HCT116 (cell line): ENCODE measurements around the gene RNASE8. TPM values are rescaled to one million over a fixed set of nuclear protein-coding genes. Genes with fewer than 3 reads are reported as not detected.

Source experiments
- ATAC-seq: fragments of 200-7000 bp; cut with Tn5 transposase; 2 replicates; pipeline ENCODE4 v1.9.1; 2020; ENCODE audit warnings: mild to moderate bottlenecking, moderate library complexity
- BruUV-seq: library from RNA; stranded (reverse); fragments of 400-500 nt; replicated peaks from 2 replicates; lab custom pipeline; 2021; lab: Mats Ljungman, UMichigan
- CTCF ChIA-PET: fragments of 300-600 bp; sonication (Branson Sonifier 250); formaldehyde crosslinking; loops from one replicate; lab custom pipeline; 2021; ENCODE audit warnings: antibody characterized with exemption; lab: Charles Lee
- POLR2A ChIA-PET: fragments of 300-600, 350-600 bp; sonication (Branson Sonifier 250); formaldehyde crosslinking; loops from one replicate; lab custom pipeline; 2021; ENCODE audit warnings: antibody characterized with exemption; lab: Charles Lee
- RAD21 ChIA-PET, 2 experiments: fragments of 300-600 bp; sonication (Branson Sonifier 250); formaldehyde crosslinking; loops; one replicate each; lab custom pipeline; 2023; ENCODE audit warnings: low total read pairs in 2 of 2; ENCODE audit not compliant: uncharacterized antibody in 2 of 2, unreplicated experiment in 2 of 2, low non-redundant PET in 1 of 2; lab: Charles Lee
- DNase-seq: peaks from one replicate; pipeline ENCODE4 v3.0.0-alpha.2; 2010; ENCODE audit warnings: low read depth, low spot score
- H2AFZ ChIP-seq: fragments of 200-600 bp; shearing (Covaris generic), sonication (generic); 2 replicates; pipeline ENCODE4 v1.6.1; 2017; ENCODE audit warnings: low read depth, mixed run types, mixed read lengths, antibody characterized with exemption, low read length; ENCODE audit not compliant: poor library complexity, severe bottlenecking
- H3K27ac ChIP-seq: 2 replicates; pipeline ENCODE4 v1.5.1; 2012; ENCODE audit warnings: low read depth, low read length
- H3K27me3 ChIP-seq: fragments of 200-600 bp; sonication (generic); 2 replicates; pipeline ENCODE4 v1.6.1; 2016; ENCODE audit warnings: mixed run types, low read length, mixed read lengths; ENCODE audit not compliant: insufficient read depth
- H3K36me3 ChIP-seq, 2 experiments: fragments of 200-500 bp in 1 of 2; fragments of 200-600 bp in 1 of 2; sonication (Bioruptor generic) in 1 of 2; sonication (generic) in 1 of 2; 2 replicates each; pipeline versions ENCODE4 v1.5.1 to v1.6.1; 2014 to 2016; ENCODE audit warnings: low read length in 2 of 2, inconsistent platforms in 1 of 2, mixed read lengths in 1 of 2, mixed run types in 1 of 2; ENCODE audit not compliant: insufficient read depth in 2 of 2, control insufficient read depth in 1 of 2
- H3K4me1 ChIP-seq, 2 experiments: fragments of 200-600 bp in 1 of 2; sonication (generic) in 1 of 2; 2 replicates each; pipeline versions ENCODE4 v1.5.1 to v1.6.1; 2012 to 2017; ENCODE audit warnings: low read length in 2 of 2, inconsistent platforms in 1 of 2, mild to moderate bottlenecking in 1 of 2, mixed read lengths in 1 of 2, mixed run types in 1 of 2, moderate library complexity in 1 of 2; ENCODE audit not compliant: insufficient read depth in 2 of 2, control insufficient read depth in 1 of 2
- H3K4me2 ChIP-seq: fragments of 200-600 bp; sonication (generic); 2 replicates; pipeline ENCODE4 v1.6.1; 2017; ENCODE audit warnings: mixed run types, low read length, mixed read lengths
- H3K4me3 ChIP-seq, 2 experiments: fragments of 200-600 bp in 1 of 2; sonication (generic) in 1 of 2; replicated peaks in 1 of 2; 2 replicates each; pipeline ENCODE4 v1.5.1; 2011 to 2016; ENCODE audit warnings: low read length in 2 of 2, control low read depth in 1 of 2, low read depth in 1 of 2, mild to moderate bottlenecking in 1 of 2, mixed read lengths in 1 of 2, mixed run types in 1 of 2
- H3K79me2 ChIP-seq: fragments of 200-600 bp; sonication (generic); 2 replicates; pipeline ENCODE4 v1.6.1; 2017; ENCODE audit warnings: mild to moderate bottlenecking, mixed run types, low read length, moderate library complexity, mixed read lengths; ENCODE audit not compliant: insufficient read depth
- H3K9ac ChIP-seq: fragments of 200-600 bp; sonication (generic); 2 replicates; pipeline ENCODE4 v1.6.1; 2016; ENCODE audit warnings: low read length, mixed read lengths
- H3K9me2 ChIP-seq: fragments of 200-600 bp; sonication (generic), shearing (Covaris generic); 2 replicates; pipeline ENCODE4 v1.6.1; 2017; ENCODE audit warnings: mixed run types, mild to moderate bottlenecking, moderate library complexity; ENCODE audit not compliant: insufficient read depth
- H3K9me3 ChIP-seq, 2 experiments: fragments of 200-500 bp in 1 of 2; fragments of 200-600 bp in 1 of 2; sonication (Bioruptor generic) in 1 of 2; sonication (generic) in 1 of 2; 2 replicates each; pipeline ENCODE4 v1.6.1; 2014 to 2017; ENCODE audit warnings: low read length in 2 of 2, mixed read lengths in 2 of 2, inconsistent platforms in 1 of 2, low read depth in 1 of 2, mild to moderate bottlenecking in 1 of 2, mixed run types in 1 of 2, moderate library complexity in 1 of 2; ENCODE audit not compliant: control insufficient read depth in 1 of 2, insufficient read depth in 1 of 2
- H4K20me1 ChIP-seq: fragments of 200-600 bp; sonication (generic), shearing (Covaris generic); 2 replicates; pipeline ENCODE4 v1.6.1; 2017; ENCODE audit warnings: mixed run types, mild to moderate bottlenecking, moderate library complexity; ENCODE audit not compliant: insufficient read depth
- CEBPB ChIP-seq: IDR thresholded peaks from 2 replicates; pipeline ENCODE4 v1.6.1; 2012; ENCODE audit warnings: low read depth
- EGR1 ChIP-seq: IDR thresholded peaks from 2 replicates; pipeline ENCODE4 v1.6.1; 2012; ENCODE audit warnings: low read depth
- ELF1 ChIP-seq: IDR thresholded peaks from 2 replicates; pipeline ENCODE4 v1.6.1; 2012; ENCODE audit warnings: low read depth, borderline replicate concordance
- EZH2phosphoT487 ChIP-seq: fragments of 200-600 bp; IDR thresholded peaks from 2 replicates; pipeline ENCODE4 v1.6.1; 2018; ENCODE audit warnings: antibody characterized with exemption, borderline replicate concordance
- FOSL1 ChIP-seq: IDR thresholded peaks from 2 replicates; pipeline ENCODE4 v1.6.1; 2012; ENCODE audit warnings: low read depth
- MAX ChIP-seq: IDR thresholded peaks from 2 replicates; pipeline ENCODE4 v1.6.1; 2012
- POLR2A ChIP-seq: IDR thresholded peaks from 2 replicates; pipeline ENCODE4 v1.7.0; 2011; ENCODE audit warnings: borderline replicate concordance; ENCODE audit not compliant: insufficient read depth, insufficient read length; ENCODE audit errors: extremely low read depth
- POLR2AphosphoS5 ChIP-seq: IDR thresholded peaks from 2 replicates; pipeline ENCODE4 v1.6.1; 2011; ENCODE audit warnings: mild to moderate bottlenecking, low read depth, low read length, moderate library complexity
- REST ChIP-seq: IDR thresholded peaks from 2 replicates; pipeline ENCODE4 v1.6.1; 2012; ENCODE audit warnings: low read depth
- SIN3A ChIP-seq: IDR thresholded peaks from 2 replicates; pipeline ENCODE4 v1.6.1; 2012; ENCODE audit warnings: low read depth
- SP1 ChIP-seq: IDR thresholded peaks from 2 replicates; pipeline ENCODE4 v1.6.1; 2012; ENCODE audit warnings: low read depth
- SRF ChIP-seq: IDR thresholded peaks from 2 replicates; pipeline ENCODE4 v1.6.1; 2012; ENCODE audit warnings: low read depth
- TCF7L2 ChIP-seq: IDR thresholded peaks from 2 replicates; pipeline ENCODE4 v1.7.0; 2011; ENCODE audit warnings: borderline replicate concordance, inconsistent platforms; ENCODE audit not compliant: insufficient read depth, insufficient read length; ENCODE audit errors: extremely low read depth
- YY1 ChIP-seq: IDR thresholded peaks from 2 replicates; pipeline ENCODE4 v1.6.1; 2011; ENCODE audit warnings: low read length, low read depth, moderate library complexity, mild to moderate bottlenecking; ENCODE audit not compliant: insufficient replicate concordance; ENCODE audit errors: extremely low read depth
- ZNF274 ChIP-seq: fragments of 200-500 bp; sonication (Bioruptor generic); IDR thresholded peaks from 2 replicates; pipeline ENCODE4 v1.6.1; 2014; ENCODE audit warnings: mild to moderate bottlenecking, low read depth, low read length, inconsistent platforms
- intact Hi-C: fragments of 100-400 bp; cut with micrococcal nuclease; formaldehyde crosslinking; loops from 2 replicates; pipeline ENCODE4 v1.10.0; 2022
- total RNA-seq: library from RNA; stranded (reverse); gene quantifications from one replicate; pipeline ENCODE4 v1.2.1, GENCODE V29; 2021; ENCODE audit not compliant: unreplicated experiment
- TF ChIP-seq, protein P1 (sequence below): IDR thresholded peaks from 2 replicates; pipeline ENCODE4 v1.6.1; 2012
- TF ChIP-seq, protein P2 (sequence below), 3 experiments: fragments of 200-600 bp in 1 of 3; sonication (generic) in 1 of 3; IDR thresholded peaks in 2 of 3; conservative IDR thresholded peaks in 1 of 3; 2 replicates each; pipeline ENCODE4 v1.5.1; 2012 to 2017; ENCODE audit warnings: low read depth in 2 of 3, low read length in 2 of 3, antibody characterized with exemption in 1 of 3, borderline replicate concordance in 1 of 3, control low read depth in 1 of 3, mild to moderate bottlenecking in 1 of 3, mixed read lengths in 1 of 3, mixed run types in 1 of 3, moderate library complexity in 1 of 3; ENCODE audit not compliant: insufficient read depth in 1 of 3

RNASE8 gene
- total RNA-seq, 1 experiment from 2014 or later, result not detected

DNA sequence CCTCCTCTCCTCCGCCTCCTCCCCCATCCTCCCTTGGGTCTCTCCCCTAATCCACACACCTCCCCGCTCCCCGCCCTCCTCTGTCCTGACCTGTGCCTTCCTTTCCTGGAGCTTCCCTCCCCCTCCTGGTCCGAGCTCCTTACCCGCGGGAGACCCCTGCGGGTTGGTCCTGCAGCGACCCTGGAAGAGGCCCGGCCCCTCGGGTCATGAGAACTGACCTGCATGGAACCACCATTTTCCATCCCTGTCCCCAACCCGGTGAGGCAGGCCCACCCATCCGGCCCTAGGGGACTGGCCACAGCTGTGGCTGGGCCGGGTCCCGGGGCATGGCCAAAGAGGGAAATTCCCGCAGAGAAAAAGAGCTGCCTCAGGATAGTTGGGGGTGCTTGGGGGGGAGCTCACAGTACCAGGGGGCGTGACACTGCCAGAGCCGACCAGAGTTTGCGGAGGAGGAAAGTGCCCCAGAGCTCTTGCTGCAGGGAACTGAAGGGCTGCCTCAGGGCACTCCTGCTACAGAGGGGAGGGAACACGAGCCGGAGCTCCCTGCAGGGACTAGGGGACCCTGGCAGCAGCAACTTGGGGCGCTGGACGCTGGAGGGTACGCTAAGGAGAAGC, 13.1 kb downstream of the RNASE8 start:
- intact Hi-C loops, result no loop called here
- Histone ChIP-seq H4K20me1 (no peaks in the 10 kb centered on the region), H3K79me2 (no peaks in the 10 kb centered on the region), H3K4me3 (peak overlapping the region; percentile 61 to 74), H3K27ac (peak overlapping the region; percentile 47; the same call in 1 of the 2 replicates), H3K27me3 (0 out of 2 replicates have a peak, but pooled peaks cover 4% of the 10 kb centered on the region), H2AFZ (peak overlapping the region; percentile 32), H3K4me2 (peak overlapping the region; percentile 97), H3K9me2 (no peaks in the 10 kb centered on the region), H3K9ac (peak overlapping the region; percentile 60), H3K9me3 (no peaks in the 10 kb centered on the region), H3K36me3 (no peaks in the 10 kb centered on the region), H3K4me1 (peaks cover 7 to 28% of the 10 kb centered on the region in 2 experiments)
- ChIA-PET POLR2A (no interaction called here), RAD21 (interaction anchor here (0.7 to 1.8 kb wide), 2 partner anchors 56 to 93 kb away, joined by 6 read pairs; no protein-coding TSS in a partner anchor), CTCF (interaction anchor here (0.9 to 2.4 kb wide), 7 partner anchors 17 to 100 kb away, joined by 3 to 10 read pairs (median 4); no protein-coding TSS in a partner anchor)
- DNase-seq, result no peak
- peak; percentile 45 for ATAC-seq
- TF ChIP-seq POLR2AphosphoS5 (no peak), ELF1 (no peak), ZNF274 (no peak), FOSL1 (no peak), POLR2A (no peak), CEBPB (no peak), EGR1 (no peak), SP1 (no peak), MAX (no peak), YY1 (no peak), SRF (no peak), TCF7L2 (no peak), EZH2phosphoT487 (no peak), SIN3A (no peak), REST (no peak)
- TF ChIP-seq, protein P1, sequence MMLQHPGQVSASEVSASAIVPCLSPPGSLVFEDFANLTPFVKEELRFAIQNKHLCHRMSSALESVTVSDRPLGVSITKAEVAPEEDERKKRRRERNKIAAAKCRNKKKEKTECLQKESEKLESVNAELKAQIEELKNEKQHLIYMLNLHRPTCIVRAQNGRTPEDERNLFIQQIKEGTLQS, result no peak
- TF ChIP-seq, protein P2, sequence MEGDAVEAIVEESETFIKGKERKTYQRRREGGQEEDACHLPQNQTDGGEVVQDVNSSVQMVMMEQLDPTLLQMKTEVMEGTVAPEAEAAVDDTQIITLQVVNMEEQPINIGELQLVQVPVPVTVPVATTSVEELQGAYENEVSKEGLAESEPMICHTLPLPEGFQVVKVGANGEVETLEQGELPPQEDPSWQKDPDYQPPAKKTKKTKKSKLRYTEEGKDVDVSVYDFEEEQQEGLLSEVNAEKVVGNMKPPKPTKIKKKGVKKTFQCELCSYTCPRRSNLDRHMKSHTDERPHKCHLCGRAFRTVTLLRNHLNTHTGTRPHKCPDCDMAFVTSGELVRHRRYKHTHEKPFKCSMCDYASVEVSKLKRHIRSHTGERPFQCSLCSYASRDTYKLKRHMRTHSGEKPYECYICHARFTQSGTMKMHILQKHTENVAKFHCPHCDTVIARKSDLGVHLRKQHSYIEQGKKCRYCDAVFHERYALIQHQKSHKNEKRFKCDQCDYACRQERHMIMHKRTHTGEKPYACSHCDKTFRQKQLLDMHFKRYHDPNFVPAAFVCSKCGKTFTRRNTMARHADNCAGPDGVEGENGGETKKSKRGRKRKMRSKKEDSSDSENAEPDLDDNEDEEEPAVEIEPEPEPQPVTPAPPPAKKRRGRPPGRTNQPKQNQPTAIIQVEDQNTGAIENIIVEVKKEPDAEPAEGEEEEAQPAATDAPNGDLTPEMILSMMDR (IDR thresholded peaks at IDR 0.05 in 2 of 3, conservative IDR thresholded peaks at IDR 0.05 in 1 of 3; ENCODE audit: borderline replicate concordance in 1 of 3, insufficient read depth in 1 of 3, low read depth in 2 of 3, low read length in 2 of 3), result no peak
- BruUV-seq, result TSS peak; percentile 38
